HG03135 (cell line): ENCODE data around the gene IGFN1.

ENCODE experiments used
- ATAC-seq: cut with Tn5 transposase; IDR thresholded peaks from one replicate; pipeline ENCODE4 v1.9.1; 2021; ENCODE audit warnings: mild to moderate bottlenecking, moderate library complexity; ENCODE audit not compliant: unreplicated experiment

Gene IGFN1

GRCh38 chr1:201190624-201191051 lies at the start of gene IGFN1:
IGFN1 (plus strand) TSS chr1:201190824; CDS start chr1:201193294, 2,470 bp downstream.
- ATAC-seq: no peak

- no peak for ATAC-seq
Measured at GRCh38 chr1:201140941-201141260, 49.7 kb upstream of the IGFN1 start.

GRCh38 chr1:201141418-201141817 lies 49.2 kb upstream of the IGFN1 start:
- no peak for ATAC-seq

GRCh38 chr1:201142011-201142848 lies 48.4 kb upstream of the IGFN1 start:
- ATAC-seq: no peak

- ATAC-seq: no peak
Measured at GRCh38 chr1:201142849-201143725, 47.5 kb upstream of the IGFN1 start.

- ATAC-seq: no peak
Measured at GRCh38 chr1:201143726-201144635, 46.6 kb upstream of the IGFN1 start.

GRCh38 chr1:201144701-201145100 lies 45.9 kb upstream of the IGFN1 start:
- no peak for ATAC-seq

GRCh38 chr1:201145132-201145531 lies 45.5 kb upstream of the IGFN1 start:
- ATAC-seq: no peak

- no peak for ATAC-seq
Measured at GRCh38 chr1:201145816-201146215, 44.8 kb upstream of the IGFN1 start.

- ATAC-seq: no peak
Measured at GRCh38 chr1:201146626-201147390, 43.8 kb upstream of the IGFN1 start.

GRCh38 chr1:201147396-201148015 lies 43.1 kb upstream of the IGFN1 start:
- ATAC-seq: no peak

- no peak for ATAC-seq
Measured at GRCh38 chr1:201149400-201149799, 41.2 kb upstream of the IGFN1 start.

GRCh38 chr1:201153474-201154388 lies 36.9 kb upstream of the IGFN1 start:
- ATAC-seq: peak; percentile 77

GRCh38 chr1:201154389-201155165 lies 36.0 kb upstream of the IGFN1 start, which contains the start of gene TMEM9:
TMEM9 (minus strand) TSS chr1:201154474; CDS start chr1:201153923, 551 bp downstream.
- peak; percentile 97 for ATAC-seq

- no peak for ATAC-seq
Measured at GRCh38 chr1:201155354-201155753, 35.3 kb upstream of the IGFN1 start.

- ATAC-seq: no peak
Measured at GRCh38 chr1:201156346-201156745, 34.3 kb upstream of the IGFN1 start.

- no peak for ATAC-seq
Measured at GRCh38 chr1:201156819-201157218, 33.8 kb upstream of the IGFN1 start.

- ATAC-seq: no peak
Measured at GRCh38 chr1:201157949-201158348, 32.7 kb upstream of the IGFN1 start.
